ENCODE measurements around the gene POLD4.

- TF ChIP-seq CTCF (conservative IDR thresholded peaks at IDR 0.05; ENCODE audit: low read length) (no peak), EZH2phosphoT487 (IDR thresholded peaks at IDR 0.05; ENCODE audit: borderline replicate concordance, low read depth, low read length) (no peak)
Measured at GRCh38 chr11:67369275-67369674, 15.9 kb upstream of the POLD4 start.
